Neural cell (in vitro differentiated cells): ENCODE measurements around the gene SIDT1. TPM values are rescaled to one million over a fixed set of nuclear protein-coding genes. Genes with fewer than 3 reads are reported as not detected.

Experiments
- H2AFZ ChIP-seq: fragments of 200-600, 300-800 bp; sonication (generic), shearing (Covaris generic); 2 replicates; pipeline ENCODE4 v1.6.0; 2014; ENCODE audit warnings: low read depth, mild to moderate bottlenecking, antibody characterized with exemption, low read length, moderate library complexity
- H3F3A ChIP-seq: fragments of 200-600 bp; shearing (Covaris generic); 2 replicates; pipeline ENCODE4 v1.6.1; 2016; ENCODE audit warnings: mild to moderate bottlenecking, moderate library complexity, mixed read lengths, antibody characterized with exemption, low read length; ENCODE audit not compliant: insufficient read depth, poor library complexity, severe bottlenecking
- H3K27ac ChIP-seq: fragments of 200-600, 300-800 bp; sonication (generic), shearing (Covaris generic); 2 replicates; pipeline ENCODE4 v1.5.1; 2014; ENCODE audit warnings: mild to moderate bottlenecking, low read length, moderate library complexity
- H3K27me3 ChIP-seq: fragments of 300-800, 200-600 bp; sonication (generic), shearing (Covaris generic); 2 replicates; pipeline ENCODE4 v1.6.0; 2014; ENCODE audit warnings: mild to moderate bottlenecking, low read depth, low read length, moderate library complexity; ENCODE audit not compliant: insufficient read depth
- H3K36me3 ChIP-seq: fragments of 300-800, 200-600 bp; sonication (generic), shearing (Covaris generic); 2 replicates; pipeline ENCODE4 v1.5.1; 2014; ENCODE audit warnings: mild to moderate bottlenecking, antibody characterized with exemption, low read length, moderate library complexity; ENCODE audit not compliant: insufficient read depth
- H3K4me2 ChIP-seq: fragments of 300-800, 200-600 bp; sonication (generic), shearing (Covaris generic); 2 replicates; pipeline ENCODE4 v1.6.0; 2014; ENCODE audit warnings: mild to moderate bottlenecking, low read length
- H3K4me3 ChIP-seq: fragments of 300-800, 200-600 bp; sonication (generic), shearing (Covaris generic); 2 replicates; pipeline ENCODE4 v1.5.1; 2014; ENCODE audit warnings: mild to moderate bottlenecking, low read length, moderate library complexity
- H3K79me2 ChIP-seq: fragments of 200-600 bp; shearing (Covaris generic); replicated peaks from 2 replicates; pipeline ENCODE4 v1.6.0; 2014; ENCODE audit warnings: mild to moderate bottlenecking, low read length, moderate library complexity; ENCODE audit not compliant: insufficient read depth
- H3K9ac ChIP-seq: fragments of 300-800, 200-600 bp; sonication (generic), shearing (Covaris generic); 2 replicates; pipeline ENCODE4 v1.6.1; 2016; ENCODE audit warnings: mild to moderate bottlenecking, low read length, mixed read lengths
- H3K9me2 ChIP-seq: fragments of 200-600 bp; shearing (Covaris generic); 2 replicates; pipeline ENCODE4 v1.6.1; 2016; ENCODE audit warnings: mild to moderate bottlenecking, low read length, mixed read lengths; ENCODE audit not compliant: insufficient read depth
- H3K9me3 ChIP-seq: fragments of 200-600, 300-800 bp; sonication (generic), shearing (Covaris generic); 2 replicates; pipeline ENCODE4 v1.6.1; 2016; ENCODE audit warnings: mild to moderate bottlenecking, mixed run types, low read length, moderate library complexity, mixed read lengths
- H4K20me1 ChIP-seq: fragments of 200-600 bp; shearing (Covaris generic); 2 replicates; pipeline ENCODE4 v1.6.1; 2016; ENCODE audit warnings: mild to moderate bottlenecking, mixed run types; ENCODE audit not compliant: insufficient read depth
- EP300 ChIP-seq: fragments of 450-650 bp; conservative IDR thresholded peaks from 2 replicates; pipeline ENCODE4 v1.6.1; 2014; ENCODE audit warnings: antibody characterized with exemption, mild to moderate bottlenecking, moderate library complexity; ENCODE audit not compliant: poor library complexity, severe bottlenecking
- EZH2 ChIP-seq: fragments of 200-600, 300-800 bp; shearing (Covaris generic), sonication (generic); IDR thresholded peaks from 2 replicates; pipeline ENCODE4 v1.6.1; 2014; ENCODE audit warnings: antibody characterized with exemption, low read length, borderline replicate concordance, mild to moderate bottlenecking; ENCODE audit not compliant: insufficient read depth, poor library complexity, severe bottlenecking
- MXI1 ChIP-seq: fragments of 450-650 bp; conservative IDR thresholded peaks from 2 replicates; pipeline ENCODE4 v1.6.1; 2014; ENCODE audit warnings: antibody characterized with exemption, mild to moderate bottlenecking; ENCODE audit not compliant: poor library complexity, severe bottlenecking
- POLR2AphosphoS5 ChIP-seq: IDR thresholded peaks from 2 replicates; pipeline ENCODE4 v1.6.1; 2012
- RAD21 ChIP-seq: fragments of 450-650 bp; conservative IDR thresholded peaks from 2 replicates; pipeline ENCODE4 v1.6.1; 2014; ENCODE audit warnings: antibody characterized with exemption, mild to moderate bottlenecking, moderate library complexity
- SMC3 ChIP-seq: fragments of 450-650 bp; conservative IDR thresholded peaks from 2 replicates; pipeline ENCODE4 v1.6.1; 2014; ENCODE audit warnings: antibody characterized with exemption, mild to moderate bottlenecking, moderate library complexity; ENCODE audit not compliant: poor library complexity
- TAF1 ChIP-seq: IDR thresholded peaks from 2 replicates; pipeline ENCODE4 v1.6.1; 2012; ENCODE audit warnings: low read depth
- polyA plus RNA-seq: library from polyadenylated mRNA; depleted of rRNA; stranded (reverse); fragments of >200 nt; gene quantifications from 2 replicates; pipeline ENCODE4 v1.2.3, GENCODE V29; 2014
- TF ChIP-seq, protein P1 (sequence below): IDR thresholded peaks from 2 replicates; pipeline ENCODE4 v1.6.1; 2012; ENCODE audit warnings: borderline replicate concordance
- TF ChIP-seq, protein P2 (sequence below): fragments of 450-650 bp; IDR thresholded peaks from 2 replicates; pipeline ENCODE4 v1.5.1; 2014; ENCODE audit warnings: antibody characterized with exemption, mild to moderate bottlenecking, moderate library complexity; ENCODE audit not compliant: poor library complexity, severe bottlenecking

SIDT1 gene
- polyA plus RNA-seq, 1 donor from 2014 or later, result 0.22 TPM

DNA sequence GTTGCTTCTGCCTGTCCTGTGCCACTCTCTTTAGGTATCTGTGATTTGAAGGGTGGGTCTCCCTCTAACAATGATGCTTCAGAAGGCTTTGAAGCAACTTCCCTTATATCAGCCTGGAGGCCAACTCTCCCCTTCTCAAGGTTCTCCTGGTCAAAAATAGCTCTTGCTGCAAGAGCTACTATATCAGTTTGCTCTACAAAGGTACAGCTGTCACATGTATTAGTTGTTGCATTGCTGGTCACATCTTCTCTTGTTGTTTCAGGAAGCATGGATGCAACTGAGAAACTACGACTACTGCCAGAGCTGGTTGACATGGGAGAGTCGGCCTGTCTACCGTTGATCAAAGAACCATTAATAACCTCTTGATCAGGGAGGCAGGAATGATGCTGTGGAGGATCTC is 125.8 kb downstream of the SIDT1 start:
- TF ChIP-seq MXI1 (no peak), EP300 (no peak), EZH2 (no peak), POLR2AphosphoS5 (no peak), TAF1 (no peak), SMC3 (no peak), RAD21 (no peak)
- TF ChIP-seq, protein P1, sequence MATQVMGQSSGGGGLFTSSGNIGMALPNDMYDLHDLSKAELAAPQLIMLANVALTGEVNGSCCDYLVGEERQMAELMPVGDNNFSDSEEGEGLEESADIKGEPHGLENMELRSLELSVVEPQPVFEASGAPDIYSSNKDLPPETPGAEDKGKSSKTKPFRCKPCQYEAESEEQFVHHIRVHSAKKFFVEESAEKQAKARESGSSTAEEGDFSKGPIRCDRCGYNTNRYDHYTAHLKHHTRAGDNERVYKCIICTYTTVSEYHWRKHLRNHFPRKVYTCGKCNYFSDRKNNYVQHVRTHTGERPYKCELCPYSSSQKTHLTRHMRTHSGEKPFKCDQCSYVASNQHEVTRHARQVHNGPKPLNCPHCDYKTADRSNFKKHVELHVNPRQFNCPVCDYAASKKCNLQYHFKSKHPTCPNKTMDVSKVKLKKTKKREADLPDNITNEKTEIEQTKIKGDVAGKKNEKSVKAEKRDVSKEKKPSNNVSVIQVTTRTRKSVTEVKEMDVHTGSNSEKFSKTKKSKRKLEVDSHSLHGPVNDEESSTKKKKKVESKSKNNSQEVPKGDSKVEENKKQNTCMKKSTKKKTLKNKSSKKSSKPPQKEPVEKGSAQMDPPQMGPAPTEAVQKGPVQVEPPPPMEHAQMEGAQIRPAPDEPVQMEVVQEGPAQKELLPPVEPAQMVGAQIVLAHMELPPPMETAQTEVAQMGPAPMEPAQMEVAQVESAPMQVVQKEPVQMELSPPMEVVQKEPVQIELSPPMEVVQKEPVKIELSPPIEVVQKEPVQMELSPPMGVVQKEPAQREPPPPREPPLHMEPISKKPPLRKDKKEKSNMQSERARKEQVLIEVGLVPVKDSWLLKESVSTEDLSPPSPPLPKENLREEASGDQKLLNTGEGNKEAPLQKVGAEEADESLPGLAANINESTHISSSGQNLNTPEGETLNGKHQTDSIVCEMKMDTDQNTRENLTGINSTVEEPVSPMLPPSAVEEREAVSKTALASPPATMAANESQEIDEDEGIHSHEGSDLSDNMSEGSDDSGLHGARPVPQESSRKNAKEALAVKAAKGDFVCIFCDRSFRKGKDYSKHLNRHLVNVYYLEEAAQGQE, result no peak
- TF ChIP-seq, protein P2, sequence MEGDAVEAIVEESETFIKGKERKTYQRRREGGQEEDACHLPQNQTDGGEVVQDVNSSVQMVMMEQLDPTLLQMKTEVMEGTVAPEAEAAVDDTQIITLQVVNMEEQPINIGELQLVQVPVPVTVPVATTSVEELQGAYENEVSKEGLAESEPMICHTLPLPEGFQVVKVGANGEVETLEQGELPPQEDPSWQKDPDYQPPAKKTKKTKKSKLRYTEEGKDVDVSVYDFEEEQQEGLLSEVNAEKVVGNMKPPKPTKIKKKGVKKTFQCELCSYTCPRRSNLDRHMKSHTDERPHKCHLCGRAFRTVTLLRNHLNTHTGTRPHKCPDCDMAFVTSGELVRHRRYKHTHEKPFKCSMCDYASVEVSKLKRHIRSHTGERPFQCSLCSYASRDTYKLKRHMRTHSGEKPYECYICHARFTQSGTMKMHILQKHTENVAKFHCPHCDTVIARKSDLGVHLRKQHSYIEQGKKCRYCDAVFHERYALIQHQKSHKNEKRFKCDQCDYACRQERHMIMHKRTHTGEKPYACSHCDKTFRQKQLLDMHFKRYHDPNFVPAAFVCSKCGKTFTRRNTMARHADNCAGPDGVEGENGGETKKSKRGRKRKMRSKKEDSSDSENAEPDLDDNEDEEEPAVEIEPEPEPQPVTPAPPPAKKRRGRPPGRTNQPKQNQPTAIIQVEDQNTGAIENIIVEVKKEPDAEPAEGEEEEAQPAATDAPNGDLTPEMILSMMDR, result no peak

DNA sequence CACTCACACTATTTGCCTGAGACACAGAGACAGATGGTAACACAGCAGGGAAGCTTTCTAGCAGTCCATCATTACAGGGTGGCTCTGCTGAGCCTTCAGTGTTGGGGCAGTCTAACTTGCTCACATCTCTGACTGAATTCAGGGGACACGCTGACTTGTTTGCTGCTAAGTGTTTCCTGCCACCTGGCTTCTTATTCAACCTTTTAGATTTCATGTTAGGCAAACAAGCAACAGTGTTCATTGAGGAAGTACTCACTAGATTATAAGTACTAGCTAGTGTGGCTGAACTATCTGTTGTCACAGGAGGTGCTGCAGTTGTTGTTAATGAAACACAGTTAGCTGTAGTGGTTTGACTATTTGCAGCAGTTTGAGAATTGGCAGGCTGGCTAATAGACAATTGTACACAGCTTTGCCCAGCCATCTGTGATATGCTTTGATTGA is 126.8 kb downstream of the SIDT1 start:
- Histone ChIP-seq H3F3A (no peaks in the 10 kb centered on the region), H3K4me3 (no peak overlapping the region), H3K27me3 (no peaks in the 10 kb centered on the region), H3K9me2 (no peaks in the 10 kb centered on the region), H3K9me3 (no peaks in the 10 kb centered on the region), H2AFZ (no peak overlapping the region), H4K20me1 (no peaks in the 10 kb centered on the region), H3K4me2 (no peak overlapping the region), H3K79me2 (no peaks in the 10 kb centered on the region), H3K36me3 (peaks cover 16% of the 10 kb centered on the region), H3K9ac (no peak overlapping the region), H3K27ac (no peak overlapping the region)
- TF ChIP-seq MXI1 (no peak), POLR2AphosphoS5 (no peak), EZH2 (no peak), TAF1 (no peak), RAD21 (no peak)
- TF ChIP-seq, protein P1, result no peak

More for the DNA sequence above, 125.8 kb downstream of the SIDT1 start:
- H3K27ac ChIP-seq, result no peak overlapping the region
- H3K9ac ChIP-seq, result no peak overlapping the region
- H3F3A ChIP-seq, result no peaks in the 10 kb centered on the region
- no peak overlapping the region for H3K4me3 ChIP-seq
- H3K4me2 ChIP-seq, result no peak overlapping the region
- peaks cover 16% of the 10 kb centered on the region for H3K36me3 ChIP-seq
- no peaks in the 10 kb centered on the region for H3K9me2 ChIP-seq
- no peak overlapping the region for H2AFZ ChIP-seq
- H3K9me3 ChIP-seq, result no peaks in the 10 kb centered on the region
- no peaks in the 10 kb centered on the region for H3K79me2 ChIP-seq
- no peaks in the 10 kb centered on the region for H4K20me1 ChIP-seq
- no peaks in the 10 kb centered on the region for H3K27me3 ChIP-seq
